ENCODE results near the gene TUBB.
"Not testable (repeated sequence)": the region's sequence is repeated elsewhere in the genome, so short reads cannot be mapped to it uniquely, and the experiment has no call there.

Gene TUBB

GRCh38 chr6:30717129-30717844 lies 2.9 kb upstream of the TUBB start, which contains the start of gene MDC1:
Gene MDC1 (minus strand): TSS chr6:30717281. CDS start chr6:30715175, 2,106 bp downstream.
- peak; percentile 95 to 98 for DNase-seq (ENCODE audit: extremely low read depth in 1 of 2, low read depth in 1 of 2)

- DNase-seq (ENCODE audit: extremely low read depth in 1 of 2, low read depth in 1 of 2): not testable (repeated sequence)
These were observed 2.1 kb upstream of the TUBB start for GRCh38 chr6:30717845-30718720.

GRCh38 chr6:30719356-30719755 lies 796 bp upstream of the TUBB start:
- no peak for DNase-seq (ENCODE audit: extremely low read depth in 1 of 2, low read depth in 1 of 2)

DNA sequence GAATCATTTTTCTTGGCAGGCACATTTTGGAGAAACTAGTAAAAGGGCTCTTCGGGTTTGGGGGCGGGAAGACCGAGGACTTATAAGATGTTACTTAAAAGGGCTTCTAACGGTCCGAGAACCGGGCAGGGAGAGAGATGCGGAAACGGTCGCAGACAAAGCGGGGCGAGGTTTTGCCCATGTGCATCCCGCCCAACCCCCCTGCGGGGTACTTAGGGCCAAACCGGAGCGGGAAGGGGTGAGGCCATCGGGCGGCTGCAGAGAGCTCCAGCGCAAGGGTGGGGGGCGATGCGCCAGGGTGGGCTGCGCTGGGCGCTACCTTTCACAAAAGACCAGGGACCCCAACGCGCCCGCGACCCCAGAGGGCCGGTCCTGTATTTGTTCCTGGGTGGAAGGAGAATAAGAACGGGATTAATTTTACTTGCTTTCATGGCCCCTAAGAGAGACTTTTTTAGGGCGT lies 616 bp downstream of the TUBB start:
- no peak for DNase-seq (ENCODE audit: extremely low read depth in 1 of 2, low read depth in 1 of 2)

- peak; percentile 87 to 97 for DNase-seq (ENCODE audit: extremely low read depth in 1 of 2, low read depth in 1 of 2)
These were observed 1.3 kb downstream of the TUBB start for GRCh38 chr6:30721198-30722024.

DNA sequence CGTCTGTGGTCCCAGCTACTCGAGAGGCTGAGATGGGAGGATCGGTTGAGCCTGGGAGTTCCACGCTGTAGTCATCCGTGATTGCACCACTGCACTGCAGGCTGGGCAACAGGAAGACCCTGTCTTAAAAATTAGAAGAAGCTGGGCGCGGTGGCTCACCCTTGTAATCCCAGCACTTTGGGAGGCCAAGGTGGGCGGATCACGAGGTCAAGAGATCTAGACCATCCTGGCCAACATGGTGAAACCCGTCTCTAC lies 1.8 kb downstream of the TUBB start:
- not testable (repeated sequence) for DNase-seq (ENCODE audit: extremely low read depth in 1 of 2, low read depth in 1 of 2)

DNA sequence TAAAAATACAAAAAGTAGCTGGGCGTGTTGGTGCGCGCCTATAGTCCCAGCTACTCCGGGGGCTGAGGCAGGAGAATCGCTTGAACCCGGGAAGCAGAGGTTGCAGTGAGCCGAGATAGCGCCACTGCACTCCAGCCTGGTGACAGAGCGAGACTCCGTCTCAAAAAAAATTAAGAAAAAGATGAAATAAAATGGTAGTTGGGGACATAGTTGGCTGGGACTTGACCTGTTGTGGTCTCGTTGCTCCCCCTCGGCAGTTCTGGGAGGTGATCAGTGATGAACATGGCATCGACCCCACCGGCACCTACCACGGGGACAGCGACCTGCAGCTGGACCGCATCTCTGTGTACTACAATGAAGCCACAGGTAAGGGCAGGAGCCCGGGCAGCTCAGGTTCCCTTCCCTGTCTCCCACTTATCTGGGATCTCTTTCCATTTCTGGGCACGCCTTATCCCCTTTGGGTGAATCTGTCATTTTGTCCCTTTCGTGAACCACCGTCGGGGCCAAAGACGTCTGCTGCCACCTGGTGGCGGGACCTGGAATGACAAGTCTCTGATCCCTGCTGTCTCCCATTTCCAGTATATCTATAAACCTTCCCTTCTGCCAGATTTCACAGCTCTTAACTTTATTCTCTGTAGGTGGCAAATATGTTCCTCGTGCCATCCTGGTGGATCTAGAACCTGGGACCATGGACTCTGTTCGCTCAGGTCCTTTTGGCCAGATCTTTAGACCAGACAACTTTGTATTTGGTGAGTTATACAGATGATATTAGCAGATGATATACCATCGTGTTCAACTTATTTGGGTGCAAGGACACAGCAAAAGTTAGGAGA lies 2.3 kb downstream of the TUBB start:
- DNase-seq (ENCODE audit: extremely low read depth in 1 of 2, low read depth in 1 of 2): peak; percentile 65 to 76

- DNase-seq (ENCODE audit: extremely low read depth in 1 of 2, low read depth in 1 of 2): not testable (repeated sequence)
These were observed 3.1 kb downstream of the TUBB start for GRCh38 chr6:30723159-30723842.

GRCh38 chr6:30723843-30724741 lies 3.9 kb downstream of the TUBB start:
- not testable (repeated sequence) for DNase-seq (ENCODE audit: extremely low read depth in 1 of 2, low read depth in 1 of 2)

GRCh38 chr6:30724906-30725667 lies 4.9 kb downstream of the TUBB start:
- no peak for DNase-seq (ENCODE audit: extremely low read depth in 1 of 2, low read depth in 1 of 2)

DNA sequence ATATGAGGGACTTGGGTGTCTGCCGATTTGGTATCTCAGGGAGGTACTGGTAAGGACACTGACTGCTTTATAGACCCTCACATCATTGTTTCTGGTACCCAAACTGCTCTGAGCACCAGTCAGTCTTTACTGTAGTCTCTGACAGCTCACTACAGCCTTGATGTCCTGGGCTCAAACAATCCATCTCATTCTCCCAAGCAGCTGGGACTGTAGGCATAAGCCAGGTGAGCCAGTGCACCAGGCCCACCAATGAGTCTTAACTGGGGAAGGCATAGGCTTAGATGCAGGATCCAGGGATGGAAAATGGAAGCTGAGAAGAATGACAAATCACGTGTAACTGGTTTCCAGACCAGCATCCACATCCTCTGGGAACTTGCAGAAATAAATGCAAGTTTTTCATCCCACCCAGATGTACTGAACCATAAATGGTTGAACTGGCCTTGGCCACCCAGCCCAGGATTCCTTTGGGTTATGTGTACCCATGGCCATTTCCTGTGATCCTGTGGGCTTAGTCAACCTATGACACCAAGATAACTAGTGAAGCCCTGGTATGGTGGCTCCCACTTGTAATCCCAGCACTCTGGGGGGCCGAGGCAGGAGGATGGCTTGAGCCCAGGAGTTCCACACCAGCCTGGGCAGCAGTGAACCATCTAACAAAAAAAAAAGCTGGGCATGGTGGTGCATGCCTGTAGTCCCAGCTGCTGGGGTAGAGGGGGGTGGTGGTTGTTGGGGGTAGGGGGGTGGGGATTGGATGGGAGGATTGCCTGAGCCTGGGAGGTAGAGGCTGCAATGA lies 5.8 kb downstream of the TUBB start:
- DNase-seq (ENCODE audit: extremely low read depth in 1 of 2, low read depth in 1 of 2): no peak

- DNase-seq (ENCODE audit: extremely low read depth in 1 of 2, low read depth in 1 of 2): no peak
These were observed 6.6 kb downstream of the TUBB start for GRCh38 chr6:30726506-30727413.

DNA sequence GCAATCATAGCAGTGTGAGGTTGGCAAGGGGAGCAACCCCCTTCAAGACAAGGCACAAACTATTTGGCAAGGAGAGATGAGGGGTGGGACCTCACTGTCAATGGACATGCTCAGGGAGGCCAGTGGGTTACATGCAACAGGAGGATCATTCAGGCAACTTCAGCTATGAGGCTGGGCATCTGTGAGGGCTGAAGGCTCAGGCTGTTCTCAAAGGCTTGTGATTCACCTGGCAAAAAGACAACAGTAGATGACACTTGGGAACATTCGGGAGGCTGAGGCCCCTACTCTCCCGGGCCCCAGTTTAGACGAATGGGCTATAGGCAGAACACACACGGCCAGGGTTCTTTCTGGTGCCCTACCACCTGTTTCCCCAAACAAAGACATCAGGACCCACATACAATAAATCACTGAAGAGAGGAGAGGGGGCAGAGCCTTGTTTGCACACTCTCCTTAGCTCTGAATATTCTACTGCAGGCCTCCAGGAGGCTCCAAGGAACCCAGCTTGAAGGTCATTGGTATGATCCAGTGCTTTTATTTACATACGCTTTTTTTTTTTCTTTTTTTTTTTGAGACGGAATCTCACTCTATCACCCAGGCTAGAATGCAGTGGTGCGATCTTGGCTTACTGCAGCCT lies 7.9 kb downstream of the TUBB start:
- DNase-seq (ENCODE audit: extremely low read depth in 1 of 2, low read depth in 1 of 2): no peak

- DNase-seq (ENCODE audit: extremely low read depth in 1 of 2, low read depth in 1 of 2): peak; percentile 59 to 73
These were observed 10.7 kb downstream of the TUBB start for GRCh38 chr6:30730601-30731435.

Data from activated CD8-positive, alpha-beta memory T cell treated with anti-CD3 and anti-CD28 coated beads for 1 hour (primary cell).